ENCODE measurements around the gene PROM1. TPM values are rescaled to one million over a fixed set of nuclear protein-coding genes. Genes with fewer than 3 reads are reported as not detected.

Gene PROM1
- total and polyA plus RNA-seq, 2 experiments from 2014 or later, result 14.3 to 30.8 TPM

- no peaks in the 10 kb centered on the region for H3K36me3 ChIP-seq (replicated peaks; ENCODE audit: insufficient read depth, low read depth)
- H3K9me2 ChIP-seq (replicated peaks; ENCODE audit: insufficient read depth), result no peaks in the 10 kb centered on the region
- no peaks in the 10 kb centered on the region for H4K20me1 ChIP-seq (ENCODE audit: insufficient read depth, poor library complexity, severe bottlenecking)
- no peak overlapping the region for H3K4me2 ChIP-seq
- 78% methylated on average over 4 of the region's 4 CpGs for WGBS (ENCODE audit: low lambda C conversion rate, missing lambda C conversion rate)
- H2AFZ ChIP-seq, result no peak overlapping the region
- peaks cover 8% of the 10 kb centered on the region for H3K79me2 ChIP-seq
- H3K4me3 ChIP-seq, result no peak overlapping the region
- H3K9me3 ChIP-seq (ENCODE audit: low read depth), result no peaks in the 10 kb centered on the region
- H3K27me3 ChIP-seq, result peaks cover 17% of the 10 kb centered on the region
- H3K4me1 ChIP-seq (ENCODE audit: insufficient read depth), result peaks cover 7% of the 10 kb centered on the region
- TF ChIP-seq CTCF (IDR thresholded peaks at IDR 0.05; ENCODE audit: poor library complexity) (no peak), EZH2phosphoT487 (IDR thresholded peaks at IDR 0.05; ENCODE audit: low read depth, severe bottlenecking, unreplicated experiment) (no peak), EZH2 (IDR thresholded peaks at IDR 0.05; ENCODE audit: borderline replicate concordance) (no peak)
- no peak overlapping the region for H3K27ac ChIP-seq
- no peak for DNase-seq (ENCODE audit: low spot score)
Observed at GRCh38 chr4:16078195-16078760, 5.5 kb downstream of the PROM1 start.

- Histone ChIP-seq H3K4me2 (no peak overlapping the region), H3K4me3 (no peak overlapping the region), H3K9me3 (ENCODE audit: low read depth) (no peaks in the 10 kb centered on the region), H3K27ac (no peak overlapping the region), H3K27me3 (peaks cover 14% of the 10 kb centered on the region), H3K79me2 (peaks cover 10% of the 10 kb centered on the region), H3K9me2 (replicated peaks; ENCODE audit: insufficient read depth) (no peaks in the 10 kb centered on the region), H3K4me1 (ENCODE audit: insufficient read depth) (peaks cover 7% of the 10 kb centered on the region), H4K20me1 (ENCODE audit: insufficient read depth, poor library complexity, severe bottlenecking) (no peaks in the 10 kb centered on the region), H3K36me3 (replicated peaks; ENCODE audit: insufficient read depth, low read depth) (no peaks in the 10 kb centered on the region), H2AFZ (no peak overlapping the region)
- WGBS (ENCODE audit: low lambda C conversion rate, missing lambda C conversion rate), result 55% methylated on average over 4 of the region's 4 CpGs
- no peak for DNase-seq (ENCODE audit: low spot score)
- TF ChIP-seq CTCF (IDR thresholded peaks at IDR 0.05; ENCODE audit: poor library complexity), result no peak
- TF ChIP-seq EZH2 (IDR thresholded peaks at IDR 0.05; ENCODE audit: borderline replicate concordance), result no peak
- TF ChIP-seq EZH2phosphoT487 (IDR thresholded peaks at IDR 0.05; ENCODE audit: low read depth, severe bottlenecking, unreplicated experiment), result no peak
Observed at GRCh38 chr4:16077786-16078185, 6.0 kb downstream of the PROM1 start.

- Histone ChIP-seq H3K4me2 (no peak overlapping the region), H2AFZ (no peak overlapping the region), H3K9me3 (ENCODE audit: low read depth) (no peaks in the 10 kb centered on the region), H3K27me3 (no peaks in the 10 kb centered on the region), H3K4me3 (no peak overlapping the region), H3K9me2 (replicated peaks; ENCODE audit: insufficient read depth) (no peaks in the 10 kb centered on the region), H3K36me3 (replicated peaks; ENCODE audit: insufficient read depth, low read depth) (no peaks in the 10 kb centered on the region), H3K79me2 (peaks cover 8% of the 10 kb centered on the region), H4K20me1 (ENCODE audit: insufficient read depth, poor library complexity, severe bottlenecking) (no peaks in the 10 kb centered on the region), H3K4me1 (ENCODE audit: insufficient read depth) (no peaks in the 10 kb centered on the region), H3K27ac (no peak overlapping the region)
- WGBS (ENCODE audit: low lambda C conversion rate, missing lambda C conversion rate), result 77% methylated on average over 8 of the region's 8 CpGs
- DNase-seq (ENCODE audit: low spot score), result no peak
- TF ChIP-seq CTCF (IDR thresholded peaks at IDR 0.05; ENCODE audit: poor library complexity) (no peak), EZH2phosphoT487 (IDR thresholded peaks at IDR 0.05; ENCODE audit: low read depth, severe bottlenecking, unreplicated experiment) (no peak), EZH2 (IDR thresholded peaks at IDR 0.05; ENCODE audit: borderline replicate concordance) (no peak)
Observed at GRCh38 chr4:16075975-16076757, 7.7 kb downstream of the PROM1 start.
